Activated CD8-positive, alpha-beta memory T cell treated with anti-CD3 and anti-CD28 coated beads for 1 hour (primary cell): Measurements from ENCODE around the gene C1orf159.

Source experiments
- DNase-seq, 2 donors: peaks; one replicate each; pipeline ENCODE4 v3.0.0-alpha.2; 2020; ENCODE audit warnings: low read depth in 1 of 2; ENCODE audit errors: extremely low read depth in 1 of 2

The C1orf159 gene

DNA sequence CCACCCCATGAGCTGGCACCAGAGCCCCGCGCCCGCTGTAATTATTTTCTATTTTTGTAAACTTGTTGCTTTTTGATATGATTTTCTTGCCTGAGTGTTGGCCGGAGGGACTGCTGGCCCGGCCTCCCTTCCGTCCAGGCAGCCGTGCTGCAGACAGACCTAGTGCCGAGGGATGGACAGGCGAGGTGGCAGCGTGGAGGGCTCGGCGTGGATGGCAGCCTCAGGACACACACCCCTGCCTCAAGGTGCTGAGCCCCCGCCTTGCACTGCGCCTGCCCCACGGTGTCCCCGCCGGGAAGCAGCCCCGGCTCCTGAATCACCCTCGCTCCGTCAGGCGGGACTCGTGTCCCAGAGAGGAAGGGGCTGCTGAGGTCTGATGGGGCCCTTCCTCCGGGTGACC is 60.9 kb downstream of the C1orf159 start:
- DNase-seq: no peak

DNA sequence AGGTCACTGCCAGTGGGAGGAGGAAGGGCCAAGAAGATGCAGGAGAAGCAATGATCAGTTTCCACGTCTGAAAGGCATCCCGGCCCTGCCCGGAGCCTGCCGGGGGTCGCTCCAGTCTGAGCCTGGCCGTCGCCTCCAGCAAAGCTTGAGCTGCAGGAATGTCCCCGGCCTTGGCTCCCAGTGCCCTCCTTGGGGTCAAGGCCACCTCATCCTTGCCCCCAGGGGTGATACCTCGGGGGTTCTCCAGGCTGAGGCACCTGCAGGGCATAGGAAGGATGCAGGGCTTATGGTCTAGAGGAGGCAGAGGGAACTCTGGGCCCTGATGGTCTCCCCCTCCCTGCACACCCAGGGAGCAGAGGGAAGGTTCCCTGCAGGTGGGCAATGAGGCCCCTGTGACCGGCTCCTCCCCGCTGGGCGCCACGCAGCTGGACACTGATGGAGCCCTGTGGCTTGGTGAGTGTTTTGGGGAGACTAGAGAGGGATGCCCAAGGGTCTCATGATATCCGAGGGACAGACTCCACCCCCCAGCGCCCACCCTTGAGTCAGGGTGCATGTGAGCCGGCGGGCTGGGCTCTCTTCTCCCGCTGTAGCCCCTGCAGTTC is 61.7 kb downstream of the C1orf159 start:
- DNase-seq: no peak

DNA sequence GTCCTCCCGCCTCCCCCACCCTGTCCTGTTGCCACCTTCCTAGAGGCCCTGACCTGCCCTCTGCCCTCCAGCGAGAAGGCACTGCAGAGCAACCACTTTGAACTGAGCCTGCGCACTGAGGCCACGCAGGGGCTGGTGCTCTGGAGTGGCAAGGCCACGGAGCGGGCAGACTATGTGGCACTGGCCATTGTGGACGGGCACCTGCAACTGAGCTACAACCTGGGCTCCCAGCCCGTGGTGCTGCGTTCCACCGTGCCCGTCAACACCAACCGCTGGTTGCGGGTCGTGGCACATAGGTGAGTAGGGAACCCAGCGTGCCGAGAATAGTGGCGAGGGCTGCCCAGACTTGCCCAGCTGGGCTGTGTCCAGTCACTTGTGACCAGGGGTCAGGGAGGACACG is 62.2 kb downstream of the C1orf159 start:
- no peak for DNase-seq

DNA sequence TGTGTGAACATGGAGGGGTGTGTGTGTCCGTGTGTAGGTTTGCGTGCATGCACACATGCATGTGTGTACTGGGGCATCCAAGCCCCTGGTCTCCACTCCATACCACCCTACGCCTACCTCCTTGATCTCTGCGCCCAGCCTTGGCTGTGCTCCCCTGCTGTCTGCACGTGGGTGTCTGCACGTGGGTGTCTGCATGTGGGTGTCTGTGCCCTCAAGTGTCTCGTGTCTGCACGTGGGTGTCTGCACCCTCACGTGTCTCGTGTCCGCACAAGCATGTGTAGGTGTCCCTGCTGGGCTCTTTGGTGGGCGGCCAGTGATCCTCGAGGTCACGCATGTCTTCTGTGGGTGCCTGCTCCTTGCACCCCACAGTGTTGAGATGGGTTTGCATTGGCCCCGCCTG is 62.9 kb downstream of the C1orf159 start:
- no peak for DNase-seq

DNA sequence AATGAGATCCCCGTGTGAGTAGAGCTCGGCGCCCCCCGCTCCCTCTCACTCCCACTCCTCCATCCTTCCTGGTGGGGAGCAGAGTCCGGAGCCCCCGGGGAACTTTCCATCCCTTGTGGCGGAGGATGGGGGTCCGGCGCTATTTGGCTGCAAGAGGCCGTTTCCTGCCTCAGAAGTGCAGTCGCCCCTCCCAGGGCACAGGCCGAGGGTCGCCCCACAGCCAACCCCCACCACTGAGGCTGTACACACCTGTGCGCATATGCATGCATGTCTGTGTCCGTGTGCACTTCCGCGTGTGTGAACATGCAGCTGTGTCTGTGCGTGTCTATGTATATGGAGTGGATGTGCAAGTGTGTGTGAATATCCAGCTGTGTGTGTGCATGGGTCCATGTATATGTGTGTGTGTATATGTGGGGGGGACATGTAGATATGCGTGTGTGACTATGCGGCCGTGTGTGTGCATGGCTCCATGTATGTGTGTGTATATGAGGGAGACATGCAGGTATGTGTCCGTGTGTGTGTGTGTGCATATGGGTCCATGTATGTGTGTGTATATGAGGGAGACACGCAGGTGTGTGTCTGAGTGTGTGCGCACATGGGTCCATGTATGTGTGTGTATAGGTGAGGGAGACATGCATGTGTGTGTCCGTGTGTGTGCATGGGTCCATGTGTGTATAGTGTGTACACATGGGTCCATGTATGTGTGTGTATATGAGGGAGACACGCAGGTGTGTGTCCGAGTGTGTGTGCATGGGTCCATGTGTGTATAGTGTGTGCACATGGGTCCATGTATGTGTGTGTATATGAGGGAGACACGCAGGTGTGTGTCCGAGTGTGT is 63.7 kb downstream of the C1orf159 start:
- no peak for DNase-seq

DNA sequence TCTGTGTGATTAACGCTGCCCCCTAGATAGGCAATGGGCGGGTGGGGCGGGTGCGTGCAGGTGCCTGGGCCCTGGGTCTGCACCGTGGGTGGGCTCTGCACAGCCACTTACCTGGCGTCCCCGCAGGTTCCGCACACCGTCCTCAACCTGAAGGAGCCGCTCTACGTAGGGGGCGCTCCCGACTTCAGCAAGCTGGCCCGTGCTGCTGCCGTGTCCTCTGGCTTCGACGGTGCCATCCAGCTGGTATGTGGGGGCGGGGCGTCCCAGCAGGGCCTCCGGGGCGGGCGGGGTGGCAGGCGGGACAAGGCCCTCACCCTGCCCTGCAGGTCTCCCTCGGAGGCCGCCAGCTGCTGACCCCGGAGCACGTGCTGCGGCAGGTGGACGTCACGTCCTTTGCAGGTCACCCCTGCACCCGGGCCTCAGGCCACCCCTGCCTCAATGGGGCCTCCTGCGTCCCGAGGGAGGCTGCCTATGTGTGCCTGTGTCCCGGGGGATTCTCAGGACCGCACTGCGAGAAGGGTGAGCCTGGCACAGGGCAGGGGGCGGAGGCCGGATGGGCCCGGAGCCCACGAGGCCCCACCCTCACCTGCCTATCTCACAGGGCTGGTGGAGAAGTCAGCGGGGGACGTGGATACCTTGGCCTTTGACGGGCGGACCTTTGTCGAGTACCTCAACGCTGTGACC is 64.6 kb downstream of the C1orf159 start:
- no peak for DNase-seq

DNA sequence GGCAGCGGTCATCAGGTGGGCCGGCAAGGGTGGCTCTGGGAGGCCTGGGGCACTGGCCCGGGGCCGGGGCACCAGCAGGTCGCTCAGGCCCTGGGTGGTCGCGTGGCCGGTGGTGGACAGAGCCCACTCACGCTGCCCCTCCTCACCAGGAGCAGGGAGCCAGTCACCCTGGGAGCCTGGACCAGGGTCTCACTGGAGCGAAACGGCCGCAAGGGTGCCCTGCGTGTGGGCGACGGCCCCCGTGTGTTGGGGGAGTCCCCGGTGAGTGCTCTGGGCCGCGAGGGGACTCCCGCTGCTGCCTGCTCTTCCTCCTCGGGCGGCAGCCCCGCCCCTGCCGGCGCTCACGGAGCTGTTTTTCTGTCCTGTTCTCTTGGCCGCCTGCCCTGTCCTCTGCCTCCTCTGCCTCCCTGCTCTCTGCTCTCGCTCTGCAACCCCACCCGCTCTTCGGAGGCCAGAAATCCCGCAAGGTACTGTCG is 65.3 kb downstream of the C1orf159 start:
- DNase-seq: no peak

DNA sequence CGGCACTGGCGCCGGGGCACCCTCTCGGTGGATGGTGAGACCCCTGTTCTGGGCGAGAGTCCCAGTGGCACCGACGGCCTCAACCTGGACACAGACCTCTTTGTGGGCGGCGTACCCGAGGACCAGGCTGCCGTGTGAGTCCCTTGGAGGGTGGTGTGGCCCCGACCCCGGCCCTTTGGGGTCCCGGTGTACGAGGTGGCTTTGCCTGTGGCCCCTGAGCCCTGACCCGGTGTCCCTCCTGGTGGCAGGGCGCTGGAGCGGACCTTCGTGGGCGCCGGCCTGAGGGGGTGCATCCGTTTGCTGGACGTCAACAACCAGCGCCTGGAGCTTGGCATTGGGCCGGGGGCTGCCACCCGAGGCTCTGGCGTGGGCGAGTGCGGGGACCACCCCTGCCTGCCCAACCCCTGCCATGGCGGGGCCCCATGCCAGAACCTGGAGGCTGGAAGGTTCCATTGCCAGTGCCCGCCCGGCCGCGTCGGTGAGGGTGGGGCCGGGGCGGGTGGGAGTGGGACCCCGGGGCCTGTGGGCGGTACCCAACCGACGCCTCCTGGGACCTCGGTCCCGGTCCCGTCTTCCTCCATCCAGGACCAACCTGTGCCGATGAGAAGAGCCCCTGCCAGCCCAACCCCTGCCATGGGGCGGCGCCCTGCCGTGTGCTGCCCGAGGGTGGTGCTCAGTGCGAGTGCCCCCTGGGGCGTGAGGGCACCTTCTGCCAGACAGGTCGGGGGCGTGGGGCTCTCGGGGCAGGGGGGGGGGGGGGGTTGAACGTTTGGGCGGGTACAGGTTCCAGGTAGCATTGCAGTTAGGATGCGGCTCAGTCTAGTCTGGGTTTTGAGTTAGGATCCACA is 66.3 kb downstream of the C1orf159 start:
- DNase-seq: no peak

DNA sequence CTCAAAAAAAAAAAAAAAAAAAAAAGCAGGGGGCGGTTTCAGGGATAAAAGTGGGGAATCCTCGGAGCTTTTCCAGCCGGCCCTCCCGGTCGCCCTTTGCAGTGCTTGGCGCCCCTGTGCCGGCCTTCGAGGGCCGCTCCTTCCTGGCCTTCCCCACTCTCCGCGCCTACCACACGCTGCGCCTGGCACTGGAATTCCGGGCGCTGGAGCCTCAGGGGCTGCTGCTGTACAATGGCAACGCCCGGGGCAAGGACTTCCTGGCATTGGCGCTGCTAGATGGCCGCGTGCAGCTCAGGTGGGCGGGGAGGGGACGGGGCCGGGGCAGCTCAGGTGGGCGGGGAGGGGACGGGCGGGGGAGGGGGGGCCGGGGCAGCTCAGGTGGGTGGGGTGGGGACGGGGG is 67.1 kb downstream of the C1orf159 start:
- no peak for DNase-seq

DNA sequence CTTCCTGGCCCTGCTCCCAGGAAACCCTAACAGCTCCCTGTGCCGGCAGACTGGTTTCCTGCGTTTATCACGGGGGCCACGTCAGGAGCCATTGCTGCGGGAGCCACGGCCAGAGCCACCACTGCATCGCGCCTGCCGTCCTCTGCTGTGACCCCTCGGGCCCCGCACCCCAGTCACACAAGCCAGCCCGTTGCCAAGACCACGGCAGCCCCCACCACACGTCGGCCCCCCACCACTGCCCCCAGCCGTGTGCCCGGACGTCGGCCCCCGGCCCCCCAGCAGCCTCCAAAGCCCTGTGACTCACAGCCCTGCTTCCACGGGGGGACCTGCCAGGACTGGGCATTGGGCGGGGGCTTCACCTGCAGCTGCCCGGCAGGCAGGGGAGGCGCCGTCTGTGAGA is 67.9 kb downstream of the C1orf159 start:
- no peak for DNase-seq

DNA sequence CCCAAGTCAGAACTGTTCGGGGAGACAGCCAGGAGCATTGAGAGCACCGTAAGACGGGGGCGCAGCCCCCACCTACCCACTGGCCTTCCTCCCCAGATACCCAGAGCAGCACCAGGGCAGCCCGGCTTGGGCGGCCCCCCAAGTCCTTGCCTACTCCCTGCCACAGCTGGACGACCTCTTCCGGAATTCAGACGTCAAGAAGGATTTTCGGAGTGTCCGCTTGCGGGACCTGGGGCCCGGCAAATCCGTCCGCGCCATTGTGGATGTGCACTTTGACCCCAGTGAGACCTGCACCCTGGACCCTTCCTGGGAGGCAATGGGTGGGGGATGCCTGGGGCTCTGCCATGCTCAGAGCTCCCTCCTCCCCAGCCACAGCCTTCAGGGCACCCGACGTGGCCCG is 68.5 kb downstream of the C1orf159 start:
- no peak for DNase-seq

DNA sequence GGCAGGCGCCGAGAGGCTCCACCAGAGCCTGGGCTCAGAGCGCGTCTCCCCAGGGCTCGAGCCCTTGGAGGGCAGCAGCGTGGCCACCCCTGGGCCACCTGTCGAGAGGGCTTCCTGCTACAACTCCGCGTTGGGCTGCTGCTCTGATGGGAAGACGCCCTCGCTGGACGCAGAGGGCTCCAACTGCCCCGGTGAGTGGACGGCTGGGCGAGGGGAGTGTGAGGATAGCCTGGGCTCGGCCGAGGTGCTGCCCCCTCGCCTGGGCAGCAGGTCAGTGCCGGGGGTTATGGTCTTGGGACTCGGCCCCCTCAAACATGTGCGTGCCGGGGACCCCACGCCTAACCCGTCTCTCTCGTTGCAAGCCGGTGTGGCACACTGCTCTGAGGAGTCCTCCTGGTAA is 69.1 kb downstream of the C1orf159 start:
- no peak for DNase-seq

DNA sequence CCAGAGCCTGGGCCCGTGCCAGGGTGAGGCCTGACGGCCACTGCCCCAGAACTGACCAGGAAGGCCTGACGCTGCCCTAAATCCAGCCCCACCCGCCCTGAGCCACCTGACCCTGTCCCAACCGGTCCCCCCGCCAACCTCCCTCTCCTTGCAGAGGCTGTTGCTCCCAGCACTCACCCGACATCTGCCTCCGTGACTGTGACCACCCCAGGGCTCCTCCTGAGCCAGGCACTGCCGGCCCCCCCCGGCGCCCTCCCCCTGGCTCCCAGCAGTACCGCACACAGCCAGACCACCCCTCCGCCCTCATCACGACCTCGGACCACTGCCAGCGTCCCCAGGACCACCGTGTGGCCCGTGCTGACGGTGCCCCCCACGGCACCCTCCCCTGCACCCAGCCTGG is 69.6 kb downstream of the C1orf159 start:
- no peak for DNase-seq

DNA sequence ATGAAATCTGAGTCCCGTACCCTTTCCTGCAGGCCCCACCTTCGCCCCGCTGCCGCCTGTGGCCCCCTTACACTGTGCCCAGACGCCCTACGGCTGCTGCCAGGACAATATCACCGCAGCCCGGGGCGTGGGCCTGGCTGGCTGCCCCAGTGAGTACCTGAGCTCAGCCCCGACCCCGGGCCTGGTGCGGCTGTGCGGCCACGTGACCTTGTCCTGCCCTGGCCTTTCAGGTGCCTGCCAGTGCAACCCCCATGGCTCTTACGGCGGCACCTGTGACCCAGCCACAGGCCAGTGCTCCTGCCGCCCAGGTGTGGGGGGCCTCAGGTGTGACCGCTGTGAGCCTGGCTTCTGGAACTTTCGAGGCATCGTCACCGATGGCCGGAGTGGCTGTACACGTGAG is 70.8 kb downstream of the C1orf159 start:
- DNase-seq: no peak

DNA sequence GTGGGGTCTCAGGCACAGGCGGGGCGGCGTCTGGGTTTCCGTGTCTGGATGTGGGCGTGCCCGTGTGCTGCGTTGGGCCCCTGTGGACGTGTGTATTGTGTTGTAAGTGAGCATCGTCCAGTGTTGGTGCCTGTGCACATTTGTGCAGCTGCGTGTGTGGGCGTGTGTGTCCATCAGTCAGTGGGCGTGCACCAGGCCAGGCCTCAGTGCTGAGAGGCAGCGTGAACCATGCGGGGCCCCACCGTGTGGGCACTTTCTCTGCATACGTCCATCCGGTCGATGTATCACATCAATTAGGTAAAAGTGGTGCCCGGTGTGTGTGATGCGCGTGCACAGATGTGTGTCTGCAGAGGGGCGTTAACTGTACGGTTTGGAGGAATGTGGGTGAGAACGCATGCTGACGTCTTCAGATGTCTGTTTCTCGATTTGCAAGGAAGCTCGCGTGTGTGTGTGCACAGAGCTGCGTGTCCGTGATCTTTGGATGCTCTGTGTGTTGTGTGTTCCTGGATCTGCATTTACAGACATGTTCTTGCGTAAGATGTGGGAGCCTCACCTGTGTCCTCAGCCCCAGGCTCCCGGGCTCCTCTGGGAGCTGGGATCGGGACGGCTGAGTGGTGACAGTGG is 71.3 kb downstream of the C1orf159 start:
- DNase-seq: no peak

DNA sequence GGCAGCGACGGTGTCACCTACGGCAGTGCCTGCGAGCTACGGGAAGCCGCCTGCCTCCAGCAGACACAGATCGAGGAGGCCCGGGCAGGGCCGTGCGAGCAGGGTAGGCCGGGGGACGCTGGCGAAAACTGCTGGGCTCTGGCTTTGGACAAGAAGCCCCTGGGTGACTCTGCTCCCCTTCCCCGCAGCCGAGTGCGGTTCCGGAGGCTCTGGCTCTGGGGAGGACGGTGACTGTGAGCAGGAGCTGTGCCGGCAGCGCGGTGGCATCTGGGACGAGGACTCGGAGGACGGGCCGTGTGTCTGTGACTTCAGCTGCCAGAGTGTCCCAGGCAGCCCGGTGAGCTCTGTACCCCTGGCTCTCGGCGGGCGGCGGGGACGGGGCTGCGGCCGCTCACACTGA is 72.0 kb downstream of the C1orf159 start:
- no peak for DNase-seq

DNA sequence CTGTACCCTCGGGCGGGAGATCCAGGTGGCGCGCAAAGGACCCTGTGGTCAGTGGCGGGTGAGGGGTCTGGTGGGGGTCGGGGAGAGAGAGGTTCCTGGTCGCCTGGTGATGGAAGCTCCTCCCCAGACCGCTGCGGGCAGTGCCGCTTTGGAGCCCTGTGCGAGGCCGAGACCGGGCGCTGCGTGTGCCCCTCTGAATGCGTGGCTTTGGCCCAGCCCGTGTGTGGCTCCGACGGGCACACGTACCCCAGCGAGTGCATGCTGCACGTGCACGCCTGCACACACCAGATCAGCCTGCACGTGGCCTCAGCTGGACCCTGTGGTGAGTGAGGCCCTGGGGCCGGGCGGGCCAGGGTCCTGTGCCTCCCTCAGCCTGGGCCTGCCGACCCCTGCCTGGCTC is 72.5 kb downstream of the C1orf159 start:
- DNase-seq: no peak

DNA sequence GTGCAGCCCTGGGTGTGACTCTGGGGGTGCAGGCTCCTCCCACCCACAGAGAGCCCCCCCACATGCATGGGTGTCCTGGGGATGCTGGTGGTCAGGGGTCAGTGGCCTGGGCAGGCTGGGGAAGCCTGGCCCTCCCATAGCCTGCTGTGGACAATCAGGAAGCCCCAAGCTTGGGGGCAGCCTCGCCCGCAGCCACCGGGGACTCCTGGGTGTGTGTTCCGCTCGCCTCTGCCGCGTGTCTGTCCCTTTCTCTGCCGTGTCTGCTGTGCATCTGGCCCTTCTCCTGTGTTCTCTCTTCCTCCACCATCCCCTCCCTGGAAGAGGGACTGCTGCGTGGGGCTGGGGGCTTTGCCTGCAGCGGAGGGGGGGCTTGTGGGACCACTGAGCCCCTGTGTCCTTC is 73.1 kb downstream of the C1orf159 start:
- no peak for DNase-seq

DNA sequence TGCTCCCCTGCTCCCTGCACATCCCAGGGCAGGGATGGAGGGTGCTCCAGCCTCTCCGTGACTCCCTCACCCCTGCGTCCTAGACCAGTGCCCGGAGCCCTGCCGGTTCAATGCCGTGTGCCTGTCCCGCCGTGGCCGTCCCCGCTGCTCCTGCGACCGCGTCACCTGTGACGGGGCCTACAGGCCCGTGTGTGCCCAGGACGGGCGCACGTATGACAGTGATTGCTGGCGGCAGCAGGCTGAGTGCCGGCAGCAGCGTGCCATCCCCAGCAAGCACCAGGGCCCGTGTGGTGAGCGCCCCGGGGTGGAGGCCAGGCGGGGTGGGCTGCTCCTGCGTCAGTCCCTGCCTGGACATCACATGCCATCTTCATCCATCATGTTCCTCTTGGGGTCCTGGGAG is 74.0 kb downstream of the C1orf159 start:
- no peak for DNase-seq

DNA sequence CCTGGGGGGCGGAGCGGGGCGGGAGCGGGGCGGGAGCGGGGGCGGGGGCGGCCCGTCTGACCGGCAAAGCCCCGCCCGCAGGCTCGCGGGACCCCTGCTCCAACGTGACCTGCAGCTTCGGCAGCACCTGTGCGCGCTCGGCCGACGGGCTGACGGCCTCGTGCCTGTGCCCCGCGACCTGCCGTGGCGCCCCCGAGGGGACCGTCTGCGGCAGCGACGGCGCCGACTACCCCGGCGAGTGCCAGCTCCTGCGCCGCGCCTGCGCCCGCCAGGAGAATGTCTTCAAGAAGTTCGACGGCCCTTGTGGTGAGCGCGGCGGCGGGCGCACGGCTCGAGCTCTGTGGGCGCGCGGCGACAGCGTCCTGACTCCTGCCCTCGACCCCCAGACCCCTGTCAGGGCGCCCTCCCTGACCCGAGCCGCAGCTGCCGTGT is 74.8 kb downstream of the C1orf159 start:
- no peak for DNase-seq
